RWPE1 (cell line): Measurements from ENCODE around the gene MACF1.

ENCODE experiments used
- CTCF ChIA-PET: fragments of 350-600 bp; sonication (Branson Sonifier 250); formaldehyde crosslinking; extraction: SDS; loops from one replicate; lab custom pipeline; 2021; lab: Yijun Ruan, JAX
- POLR2A ChIA-PET: fragments of 400-600 bp; formaldehyde crosslinking; extraction: SDS; loops from one replicate; lab custom pipeline; 2020; ENCODE audit warnings: antibody characterized with exemption; ENCODE audit not compliant: low non-redundant PET; lab: Yijun Ruan, JAX
- DNase-seq: peaks from one replicate; pipeline ENCODE4 v3.0.0; 2012; ENCODE audit warnings: low spot score
- H3K27ac ChIP-seq: fragments of 450-650 bp; 2 replicates; pipeline ENCODE4 v1.5.1; 2017
- TF ChIP-seq, protein P1 (sequence below): fragments of 450-650 bp; conservative IDR thresholded peaks from 2 replicates; pipeline ENCODE4 v1.5.1; 2017; ENCODE audit warnings: low read depth, mild to moderate bottlenecking

The MACF1 gene

GRCh38 chr1:39212499-39212898 lies 8.0 kb downstream of the MACF1 start:
- ChIA-PET CTCF (no interaction called here), POLR2A (no interaction called here)
- H3K27ac ChIP-seq = no peak overlapping the region
- no peak for DNase-seq
- TF ChIP-seq, protein P1, sequence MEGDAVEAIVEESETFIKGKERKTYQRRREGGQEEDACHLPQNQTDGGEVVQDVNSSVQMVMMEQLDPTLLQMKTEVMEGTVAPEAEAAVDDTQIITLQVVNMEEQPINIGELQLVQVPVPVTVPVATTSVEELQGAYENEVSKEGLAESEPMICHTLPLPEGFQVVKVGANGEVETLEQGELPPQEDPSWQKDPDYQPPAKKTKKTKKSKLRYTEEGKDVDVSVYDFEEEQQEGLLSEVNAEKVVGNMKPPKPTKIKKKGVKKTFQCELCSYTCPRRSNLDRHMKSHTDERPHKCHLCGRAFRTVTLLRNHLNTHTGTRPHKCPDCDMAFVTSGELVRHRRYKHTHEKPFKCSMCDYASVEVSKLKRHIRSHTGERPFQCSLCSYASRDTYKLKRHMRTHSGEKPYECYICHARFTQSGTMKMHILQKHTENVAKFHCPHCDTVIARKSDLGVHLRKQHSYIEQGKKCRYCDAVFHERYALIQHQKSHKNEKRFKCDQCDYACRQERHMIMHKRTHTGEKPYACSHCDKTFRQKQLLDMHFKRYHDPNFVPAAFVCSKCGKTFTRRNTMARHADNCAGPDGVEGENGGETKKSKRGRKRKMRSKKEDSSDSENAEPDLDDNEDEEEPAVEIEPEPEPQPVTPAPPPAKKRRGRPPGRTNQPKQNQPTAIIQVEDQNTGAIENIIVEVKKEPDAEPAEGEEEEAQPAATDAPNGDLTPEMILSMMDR = no peak

DNA sequence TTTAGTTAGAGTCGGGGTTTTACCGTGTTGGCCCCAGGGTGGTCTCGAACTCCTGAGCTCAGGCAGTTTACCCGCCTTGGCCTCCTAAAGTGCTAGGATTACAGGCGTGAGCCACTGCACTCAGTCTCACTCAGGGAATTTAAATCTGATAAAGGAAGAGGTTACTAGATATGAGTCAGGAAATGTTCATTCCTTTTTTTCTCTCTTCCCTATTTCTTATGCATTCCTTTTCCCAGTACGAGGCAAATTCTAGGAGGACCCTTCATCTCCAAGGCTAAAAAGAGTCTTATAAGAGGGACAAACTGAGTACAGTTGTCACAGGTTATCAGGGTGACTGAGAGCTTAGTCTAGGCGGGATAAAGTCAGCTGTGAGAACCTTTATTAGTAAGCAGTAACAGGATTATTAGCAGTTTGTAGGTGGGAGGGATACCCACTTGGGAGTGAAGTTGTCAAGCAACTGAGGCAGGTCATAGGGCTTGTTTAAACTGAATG lies 9.1 kb downstream of the MACF1 start:
- peak; percentile 28 for DNase-seq
- ChIA-PET POLR2A (interaction anchor here (0.6 kb wide), 1 partner anchor 106 kb away, joined by 4 read pairs; no protein-coding TSS in a partner anchor), CTCF (interaction anchor here (0.6 to 1.3 kb wide), 3 partner anchors 21 to 706 kb away, joined by 3 to 5 read pairs (median 4); no protein-coding TSS in a partner anchor)
- TF ChIP-seq, protein P1 = no peak
- H3K27ac ChIP-seq = peak overlapping the region; percentile 52

DNA sequence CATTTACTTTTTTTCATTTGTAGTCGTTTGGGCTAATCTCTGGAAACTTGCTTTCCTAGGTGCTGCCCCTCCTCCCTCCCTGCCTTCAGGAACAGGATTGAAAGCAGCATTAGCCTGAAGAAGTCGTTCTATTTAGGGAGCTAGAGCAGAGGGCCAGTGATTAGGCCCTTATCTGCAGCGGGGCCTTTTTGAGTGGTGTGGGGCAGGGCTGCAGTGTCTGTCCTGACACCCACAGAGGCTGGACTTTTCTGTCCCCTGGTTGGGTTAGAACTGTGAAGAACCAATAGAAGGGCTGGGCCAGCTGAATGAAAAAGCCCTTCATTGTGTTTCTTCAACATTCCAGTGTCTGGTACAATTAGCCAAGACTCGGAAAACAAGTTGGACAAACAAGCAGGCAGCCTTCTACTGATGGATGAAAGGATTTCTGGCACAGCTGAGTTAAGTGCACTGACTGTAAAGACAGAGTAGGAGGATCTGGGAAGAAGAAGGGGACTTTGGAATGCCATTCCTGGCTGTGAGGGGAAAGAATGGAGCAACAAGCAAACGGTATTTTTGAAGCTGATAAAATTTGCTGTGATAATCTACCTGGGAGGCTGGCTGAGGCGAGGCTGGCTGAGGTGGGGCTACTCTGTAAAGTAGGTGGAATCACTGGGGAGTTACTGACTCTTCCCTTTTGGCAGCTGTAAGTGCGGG lies 9.7 kb downstream of the MACF1 start:
- H3K27ac ChIP-seq = peak overlapping the region; percentile 48; the same call in 1 of the 2 replicates
- CTCF ChIA-PET = interaction anchor here (0.6 to 1.6 kb wide), 8 partner anchors 16 to 705 kb away, joined by 3 to 5 read pairs (median 4); no protein-coding TSS in a partner anchor
- TF ChIP-seq, protein P1 = no peak
- POLR2A ChIA-PET = interaction anchor here (0.5 to 0.6 kb wide), 2 partner anchors 47 to 107 kb away, joined by 4 read pairs; no protein-coding TSS in a partner anchor
- DNase-seq = peak; percentile 19

- ChIA-PET POLR2A (interaction anchor here (0.5 kb wide), 1 partner anchor 47 kb away, joined by 4 read pairs; no protein-coding TSS in a partner anchor), CTCF (interaction anchor here (0.6 to 1.6 kb wide), 6 partner anchors 12 to 116 kb away, joined by 3 to 4 read pairs (median 4); no protein-coding TSS in a partner anchor)
- DNase-seq = no peak
- TF ChIP-seq, protein P1 = no peak
- H3K27ac ChIP-seq = peak overlapping the region; percentile 64; the same call in 1 of the 2 replicates
Observed at GRCh38 chr1:39214714-39214997, 10.2 kb downstream of the MACF1 start.

DNA sequence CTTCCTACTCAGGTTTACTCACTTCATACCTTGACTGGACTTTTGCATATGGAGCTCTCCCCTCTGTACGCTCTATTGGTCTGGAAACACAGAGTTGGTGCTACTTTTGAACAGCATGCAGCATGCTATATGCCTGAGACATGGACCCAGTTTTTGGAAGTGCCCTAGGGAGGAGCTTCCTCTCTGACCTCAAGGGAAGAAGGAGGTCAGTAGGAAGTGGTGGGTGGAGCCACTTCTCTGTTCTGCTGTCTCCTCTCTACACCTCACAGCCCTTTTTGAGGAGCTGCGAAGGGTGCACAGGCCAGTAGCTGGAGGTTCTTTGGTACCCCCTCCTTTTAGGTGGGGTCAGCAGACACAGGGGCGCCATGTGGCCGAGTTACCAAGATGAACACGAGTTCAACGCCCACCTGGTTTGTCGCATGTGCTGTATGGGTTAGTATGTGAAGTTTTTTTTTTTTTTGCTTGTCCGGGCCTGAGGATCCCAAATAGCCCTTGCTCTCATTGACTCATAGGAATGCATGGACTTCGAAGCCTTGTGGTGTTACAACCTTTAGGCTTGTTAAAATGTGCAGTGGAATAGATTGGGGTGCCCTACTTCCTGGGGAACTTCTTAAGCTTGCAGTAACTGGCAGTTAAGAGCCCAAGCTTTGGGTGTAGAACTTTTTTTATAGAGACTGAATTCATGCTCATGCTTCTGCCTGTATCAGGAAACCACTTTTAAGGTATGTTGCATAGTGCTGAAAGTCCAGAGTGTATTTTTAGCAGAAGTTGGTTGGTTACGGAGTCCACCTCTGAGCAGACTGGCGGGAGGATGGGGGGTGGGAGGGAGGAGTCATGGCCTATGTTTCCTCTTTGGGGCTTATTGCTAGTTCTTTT lies 10.7 kb downstream of the MACF1 start:
- TF ChIP-seq, protein P1 = no peak
- H3K27ac ChIP-seq = peak overlapping the region; percentile 64
- POLR2A ChIA-PET = no interaction called here
- CTCF ChIA-PET = interaction anchor here (0.6 to 1.6 kb wide), 5 partner anchors 12 to 116 kb away, joined by 3 to 4 read pairs (median 4); no protein-coding TSS in a partner anchor
- peak; percentile 62 for DNase-seq

DNA sequence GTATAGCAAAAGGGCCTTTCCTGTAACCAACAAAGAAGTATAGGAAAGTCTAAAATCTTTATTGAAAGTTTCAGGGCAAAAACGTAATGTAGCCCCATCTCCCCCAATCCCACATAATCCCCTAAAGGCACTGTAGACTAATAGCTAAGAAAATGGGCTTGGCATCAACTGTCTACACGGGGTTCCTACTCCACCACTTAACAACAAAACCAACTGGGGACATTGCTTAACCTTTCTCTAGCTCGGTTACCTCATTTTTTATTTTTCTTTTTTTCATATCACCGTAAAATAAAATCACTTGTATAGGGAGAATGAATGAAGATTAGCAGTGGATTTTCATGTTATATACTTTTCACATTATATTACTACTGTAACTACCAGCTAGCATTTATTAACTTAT lies 12.3 kb downstream of the MACF1 start:
- POLR2A ChIA-PET = no interaction called here
- no peak overlapping the region for H3K27ac ChIP-seq
- TF ChIP-seq, protein P1 = no peak
- DNase-seq = no peak
- CTCF ChIA-PET = interaction anchor here (0.6 kb wide), 1 partner anchor 12 kb away, joined by 4 read pairs; no protein-coding TSS in a partner anchor
